Spinal cord (tissue), 10 donors: ENCODE data around the gene ACACB. TPM values are rescaled to one million over a fixed set of nuclear protein-coding genes. Genes with fewer than 3 reads are reported as not detected.

Experiments
- DNase-seq, 6 donors: peaks; one replicate each; pipeline versions ENCODE4 v3.0.0 to v3.0.0-alpha.2; 2013 to 2015; ENCODE audit warnings: low spot score in 6 of 6, low read depth in 4 of 6
- H3K27ac ChIP-seq: one replicate; pipeline ENCODE4 v1.5.1; 2013; ENCODE audit warnings: low read depth, low read length, control low read depth
- H3K27me3 ChIP-seq: one replicate; pipeline ENCODE4 v1.6.1; 2013; ENCODE audit warnings: low read length; ENCODE audit not compliant: control insufficient read depth, insufficient read depth
- H3K36me3 ChIP-seq: one replicate; pipeline ENCODE4 v1.6.1; 2013; ENCODE audit warnings: low read length; ENCODE audit not compliant: control insufficient read depth, insufficient read depth
- H3K4me1 ChIP-seq: one replicate; pipeline ENCODE4 v1.6.1; 2013; ENCODE audit warnings: low read length; ENCODE audit not compliant: control insufficient read depth, insufficient read depth
- H3K4me3 ChIP-seq: one replicate; pipeline ENCODE4 v1.5.1; 2013; ENCODE audit warnings: low read depth, low read length, control low read depth
- H3K9me3 ChIP-seq: one replicate; pipeline ENCODE4 v1.6.1; 2013; ENCODE audit warnings: low read length; ENCODE audit not compliant: control insufficient read depth, insufficient read depth
- WGBS: methylation state at CpG from one replicate; pipeline ENCODE4 v1.1.5; 2013; ENCODE audit warnings: missing lambda C conversion rate; ENCODE audit not compliant: insufficient coverage; 5-methylcytosine and 5-hydroxymethylcytosine counted together
- polyA plus RNA-seq, 2 donors: library from polyadenylated mRNA; unstranded; fragments of 120-200 nt; gene quantifications; one replicate each; pipeline ENCODE4 v1.2.1, GENCODE V29; 2013; ENCODE audit not compliant: insufficient read length in 2 of 2
- total RNA-seq, 2 donors: library from RNA; depleted of rRNA in 1 of 2; stranded (reverse); fragments of 120-200 nt in 1 of 2; fragments of >200 nt in 1 of 2; gene quantifications; one replicate each; pipeline versions ENCODE4 v1.2.3 to v1.2.4, GENCODE V29; 2013 to 2014
- donor health status: healthy.

ACACB gene
- total and polyA plus RNA-seq, 4 donors, result 8.3 to 18.6 (median 14.3) TPM

DNA sequence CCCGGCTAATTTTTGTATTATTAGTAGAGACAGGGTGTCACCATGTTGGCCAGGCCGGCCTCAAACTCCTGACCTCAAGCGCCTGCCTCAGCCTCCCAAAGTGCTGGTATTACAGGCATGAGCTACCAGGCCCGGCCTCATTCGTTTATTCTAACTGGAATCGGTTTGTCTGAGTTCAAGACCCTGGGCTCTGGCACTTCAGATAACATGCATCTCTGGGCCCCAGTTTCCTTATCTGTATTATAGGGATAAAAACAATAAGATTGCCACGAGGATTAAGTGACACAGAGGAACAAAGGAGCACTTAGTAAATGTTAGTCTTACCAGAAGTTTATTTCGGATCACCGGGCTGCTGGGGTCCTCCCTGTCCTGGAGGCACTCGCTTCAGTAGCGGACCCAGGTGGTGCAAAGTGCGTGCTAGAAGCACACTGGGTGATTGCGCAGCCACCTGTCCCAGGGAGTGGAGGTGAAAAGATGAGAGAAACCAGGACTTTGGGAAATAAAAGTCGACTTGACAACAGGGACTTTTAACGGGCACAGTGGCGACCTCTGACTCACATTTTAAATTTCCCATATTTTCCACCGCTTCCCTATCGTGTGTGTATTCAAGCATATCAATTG lies 37.5 kb downstream of the ACACB start:
- H3K36me3 ChIP-seq, result no peaks in the 10 kb centered on the region
- H3K4me3 ChIP-seq, result peak overlapping the region; percentile 73
- H3K27ac ChIP-seq, result no peak overlapping the region
- no peak for DNase-seq
- H3K9me3 ChIP-seq, result no peaks in the 10 kb centered on the region
- WGBS, result 61% methylated on average over 12 of the region's 18 CpGs
- no peaks in the 10 kb centered on the region for H3K27me3 ChIP-seq
- peaks cover 13% of the 10 kb centered on the region for H3K4me1 ChIP-seq

DNA sequence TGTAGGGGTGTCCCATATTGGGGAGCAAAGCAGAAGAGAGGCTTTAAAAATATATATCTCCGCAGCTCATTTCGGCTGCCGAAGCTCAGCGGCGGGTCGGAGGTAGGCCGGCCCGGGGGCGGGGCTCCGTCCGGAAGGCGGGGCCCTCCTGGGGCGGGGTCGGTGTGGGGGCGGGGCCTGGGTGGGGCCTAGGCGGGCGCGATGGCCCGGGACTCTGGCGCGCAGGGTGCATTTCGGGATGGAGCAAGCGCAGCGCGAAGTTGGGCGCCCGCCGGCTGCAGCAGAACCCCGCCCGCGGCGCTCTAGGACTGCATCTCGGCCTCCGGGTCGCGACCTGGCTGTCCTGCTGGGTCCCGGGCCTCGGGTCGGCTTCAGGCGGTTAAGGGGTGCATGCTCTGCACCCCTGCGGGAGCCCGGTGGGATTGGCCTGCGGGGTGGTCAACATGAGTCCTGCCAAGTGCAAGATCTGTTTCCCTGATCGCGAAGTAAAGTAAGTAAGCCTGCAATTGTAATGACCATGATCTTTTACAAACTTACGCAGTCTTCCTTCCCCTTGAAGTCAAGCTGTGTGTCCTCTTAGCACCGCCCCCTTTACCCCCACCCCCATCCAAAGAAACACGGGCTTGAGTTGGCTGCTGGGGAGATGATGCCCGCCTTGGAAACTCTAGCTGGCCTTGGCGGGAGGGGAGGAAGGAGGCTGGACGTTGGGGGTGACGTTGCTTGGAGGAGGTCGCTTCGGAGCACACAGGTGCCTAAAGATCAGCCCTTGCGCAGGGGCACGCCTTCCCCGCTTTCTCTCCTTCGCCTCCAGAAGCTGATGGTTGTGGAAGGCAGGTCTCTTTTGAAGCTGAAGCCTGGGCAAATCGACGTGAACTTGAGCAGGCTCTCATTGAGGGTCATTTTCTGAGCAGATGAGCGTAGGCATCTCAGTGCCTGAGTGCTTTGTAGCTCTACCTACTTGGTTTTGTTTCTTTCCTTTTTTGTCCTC lies 38.4 kb downstream of the ACACB start:
- no peaks in the 10 kb centered on the region for H3K9me3 ChIP-seq
- WGBS, result 1% methylated on average over 54 of the region's 61 CpGs
- H3K27me3 ChIP-seq, result no peaks in the 10 kb centered on the region
- peak overlapping the region; percentile 82 for H3K27ac ChIP-seq
- H3K36me3 ChIP-seq, result no peaks in the 10 kb centered on the region
- DNase-seq, result peak; percentile 29 to 86 (median 48)
- peak overlapping the region; percentile 73 for H3K4me3 ChIP-seq
- peaks cover 13% of the 10 kb centered on the region for H3K4me1 ChIP-seq

- WGBS, result 100% methylated on average over 3 of the region's 5 CpGs
- Histone ChIP-seq H3K9me3 (no peaks in the 10 kb centered on the region), H3K27me3 (no peaks in the 10 kb centered on the region), H3K36me3 (no peaks in the 10 kb centered on the region), H3K27ac (no peak overlapping the region), H3K4me1 (peaks cover 13% of the 10 kb centered on the region), H3K4me3 (no peak overlapping the region)
- DNase-seq, result no peak
Measured at GRCh38 chr12:109156036-109156435, 39.6 kb downstream of the ACACB start.

DNA sequence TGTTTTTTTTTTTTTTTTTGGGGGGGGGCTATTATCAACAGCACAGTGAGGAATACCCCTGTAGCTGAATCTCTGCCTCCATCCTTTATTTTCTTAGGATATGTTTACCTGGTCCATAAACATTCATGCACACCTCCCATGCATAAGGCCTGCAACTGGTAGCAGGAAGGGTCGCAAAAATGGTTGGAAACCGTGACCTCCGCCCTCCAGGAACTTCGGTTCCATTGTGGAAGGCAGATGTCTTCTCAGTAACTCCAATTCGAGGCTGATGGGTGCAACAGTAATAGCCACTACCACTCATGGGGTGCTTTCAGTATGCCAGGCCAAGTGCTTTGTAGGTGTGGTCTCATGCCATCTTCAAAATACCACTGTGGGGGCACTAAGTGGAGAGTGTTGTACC lies 40.2 kb downstream of the ACACB start:
- Histone ChIP-seq H3K27me3 (no peaks in the 10 kb centered on the region), H3K9me3 (no peaks in the 10 kb centered on the region), H3K4me1 (peaks cover 13% of the 10 kb centered on the region), H3K36me3 (no peaks in the 10 kb centered on the region), H3K27ac (no peak overlapping the region), H3K4me3 (no peak overlapping the region)
- 93% methylated on average over 5 of the region's 5 CpGs for WGBS
- DNase-seq, result no peak

- H3K27ac ChIP-seq, result no peak overlapping the region
- no peaks in the 10 kb centered on the region for H3K9me3 ChIP-seq
- H3K4me1 ChIP-seq, result peaks cover 13% of the 10 kb centered on the region
- no peaks in the 10 kb centered on the region for H3K36me3 ChIP-seq
- 83% methylated on average over 2 of the region's 5 CpGs for WGBS
- DNase-seq, result no peak
- H3K4me3 ChIP-seq, result no peak overlapping the region
- no peaks in the 10 kb centered on the region for H3K27me3 ChIP-seq
Measured at GRCh38 chr12:109157986-109158385, 41.6 kb downstream of the ACACB start.

DNA sequence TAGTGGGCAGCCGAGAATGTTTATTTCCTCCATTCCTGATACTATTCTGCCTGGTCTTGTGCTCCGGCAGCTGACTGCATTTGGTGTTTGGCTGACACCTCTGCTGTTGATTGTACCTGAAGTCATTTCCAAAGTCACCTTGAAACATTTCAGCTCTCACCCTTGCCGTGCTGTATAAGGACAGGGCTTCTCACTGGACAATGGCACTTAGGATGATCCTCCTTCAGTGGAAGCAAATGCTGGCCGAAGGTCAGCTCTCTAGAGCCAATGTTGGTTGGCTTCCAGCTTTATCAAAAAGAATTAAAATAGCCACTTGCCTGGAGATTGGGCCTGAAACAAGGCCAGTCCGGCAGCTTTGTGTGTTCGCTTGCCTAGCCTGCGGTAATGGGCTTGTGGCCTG lies 44.0 kb downstream of the ACACB start:
- whole genome bisulfite sequencing, result 90% methylated on average over 6 of the region's 7 CpGs
- no peak overlapping the region for H3K27ac ChIP-seq

DNA sequence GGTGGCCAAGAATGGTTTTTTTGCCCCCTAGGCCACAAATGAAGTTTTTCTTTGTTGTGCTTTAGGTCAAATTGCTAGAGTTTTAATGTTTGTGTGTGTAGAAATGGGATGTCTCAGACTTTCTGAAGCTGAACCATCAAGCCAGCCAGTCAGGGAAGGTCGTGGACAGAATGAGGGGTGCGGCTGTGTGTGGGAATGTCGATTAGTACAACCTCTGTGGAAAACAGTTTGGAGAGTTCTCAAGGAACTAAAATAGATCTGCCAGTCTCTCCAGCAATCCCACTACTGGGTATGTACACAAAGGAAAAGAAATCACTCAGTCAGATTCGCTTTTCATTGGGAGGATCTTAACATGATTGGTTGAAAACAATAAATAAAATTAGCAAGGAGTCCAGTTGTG lies 44.5 kb downstream of the ACACB start:
- 93% methylated on average over 2 of the region's 4 CpGs for WGBS
- H3K4me1 ChIP-seq, result no peaks in the 10 kb centered on the region
- H3K4me3 ChIP-seq, result no peak overlapping the region
- H3K27ac ChIP-seq, result no peak overlapping the region
- no peaks in the 10 kb centered on the region for H3K9me3 ChIP-seq
- no peak for DNase-seq
- H3K36me3 ChIP-seq, result no peaks in the 10 kb centered on the region
- no peaks in the 10 kb centered on the region for H3K27me3 ChIP-seq

More for the DNA sequence above, 44.0 kb downstream of the ACACB start:
- Histone ChIP-seq H3K4me3 (no peak overlapping the region), H3K36me3 (no peaks in the 10 kb centered on the region), H3K4me1 (no peaks in the 10 kb centered on the region), H3K9me3 (no peaks in the 10 kb centered on the region), H3K27me3 (no peaks in the 10 kb centered on the region)
- no peak for DNase-seq

- Histone ChIP-seq H3K36me3 (peaks cover 3% of the 10 kb centered on the region), H3K27me3 (no peaks in the 10 kb centered on the region), H3K4me3 (no peak overlapping the region), H3K4me1 (no peaks in the 10 kb centered on the region), H3K9me3 (no peaks in the 10 kb centered on the region), H3K27ac (no peak overlapping the region)
- WGBS, result 96% methylated on average over 4 of the region's 5 CpGs
- DNase-seq, result no peak
Measured at GRCh38 chr12:109162551-109162950, 46.2 kb downstream of the ACACB start.

DNA sequence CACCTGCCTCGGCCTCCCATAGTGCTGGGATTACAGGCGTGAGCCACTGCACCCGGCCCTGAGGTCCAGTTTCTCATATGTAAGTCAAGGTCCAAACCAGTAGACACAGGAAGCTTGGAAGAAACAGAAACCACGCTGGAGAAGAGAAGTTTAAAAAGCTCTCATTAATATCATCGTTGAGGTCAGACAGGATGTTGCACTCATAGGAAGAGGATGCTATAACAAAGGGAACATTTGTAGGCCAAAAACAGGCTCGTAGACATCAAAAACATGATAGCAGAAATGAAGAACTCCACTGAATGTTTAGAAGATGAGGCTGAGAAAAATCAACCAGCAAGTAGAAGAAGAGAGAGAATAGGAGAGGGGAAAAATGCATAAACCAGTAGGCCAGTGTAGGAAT lies 46.8 kb downstream of the ACACB start:
- Histone ChIP-seq H3K36me3 (peaks cover 7% of the 10 kb centered on the region), H3K4me3 (no peak overlapping the region), H3K27ac (no peak overlapping the region), H3K9me3 (no peaks in the 10 kb centered on the region), H3K27me3 (no peaks in the 10 kb centered on the region), H3K4me1 (no peaks in the 10 kb centered on the region)
- no peak for DNase-seq
- 93% methylated on average over 4 of the region's 6 CpGs for WGBS
